GM19025 (cell line): ENCODE measurements around the gene NPAT.

Source experiments
- ATAC-seq: cut with Tn5 transposase; IDR thresholded peaks from one replicate; pipeline ENCODE4 v1.9.1; 2021; ENCODE audit warnings: mild to moderate bottlenecking, low read depth, moderate library complexity; ENCODE audit not compliant: unreplicated experiment

NPAT gene

GRCh38 chr11:108222574-108223347 is at the start of gene NPAT, which contains the start of gene ATM:
NPAT (minus strand) TSS chr11:108222638; CDS start chr11:108222536, 102 bp downstream.
ATM (plus strand) TSS chr11:108223067; CDS start chr11:108227625, 4,558 bp downstream.
- ATAC-seq: peak; percentile 81

GRCh38 chr11:108269583-108269982 is 47.1 kb upstream of the NPAT start:
- ATAC-seq: no peak

GRCh38 chr11:108253176-108253575 is 30.7 kb upstream of the NPAT start:
- no peak for ATAC-seq

- no peak for ATAC-seq
Measured at GRCh38 chr11:108246885-108247284, 24.4 kb upstream of the NPAT start.

- no peak for ATAC-seq
Measured at GRCh38 chr11:108246308-108246707, 23.9 kb upstream of the NPAT start.

GRCh38 chr11:108242422-108242821 is 20.0 kb upstream of the NPAT start:
- ATAC-seq: no peak

- no peak for ATAC-seq
Measured at GRCh38 chr11:108241330-108242037, 19.0 kb upstream of the NPAT start.

GRCh38 chr11:108239076-108239475 is 16.6 kb upstream of the NPAT start:
- no peak for ATAC-seq

- peak; percentile 51 for ATAC-seq
Measured at GRCh38 chr11:108237058-108237481, 14.6 kb upstream of the NPAT start.

- ATAC-seq: no peak
Measured at GRCh38 chr11:108235633-108236032, 13.2 kb upstream of the NPAT start.

- ATAC-seq: no peak
Measured at GRCh38 chr11:108235192-108235591, 12.8 kb upstream of the NPAT start.

- ATAC-seq: no peak
Measured at GRCh38 chr11:108233277-108233945, 11.0 kb upstream of the NPAT start.

- ATAC-seq: no peak
Measured at GRCh38 chr11:108228251-108228650, 5.8 kb upstream of the NPAT start.

- ATAC-seq: no peak
Measured at GRCh38 chr11:108226036-108226435, 3.6 kb upstream of the NPAT start.

GRCh38 chr11:108224911-108225786 is 2.7 kb upstream of the NPAT start:
- no peak for ATAC-seq

GRCh38 chr11:108224366-108224765 is 1.9 kb upstream of the NPAT start:
- no peak for ATAC-seq

GRCh38 chr11:108223348-108224149 is 1.1 kb upstream of the NPAT start:
- peak; percentile 20 for ATAC-seq

- no peak for ATAC-seq
Measured at GRCh38 chr11:108221911-108222573, 396 bp downstream of the NPAT start.

GRCh38 chr11:108221371-108221770 is 1.1 kb downstream of the NPAT start:
- ATAC-seq: no peak
